Islet precursor cell (in vitro differentiated cells): Measurements from ENCODE around the gene SEC16A.

Source experiments
- DNase-seq: peaks from one replicate; pipeline ENCODE4 v3.0.0-alpha.2; 2018

The SEC16A gene

GRCh38 chr9:136399176-136400037 is 83.4 kb downstream of the SEC16A start:
- DNase-seq, result no peak

- DNase-seq, result no peak
Observed at GRCh38 chr9:136398286-136398685, 84.6 kb downstream of the SEC16A start.

DNA sequence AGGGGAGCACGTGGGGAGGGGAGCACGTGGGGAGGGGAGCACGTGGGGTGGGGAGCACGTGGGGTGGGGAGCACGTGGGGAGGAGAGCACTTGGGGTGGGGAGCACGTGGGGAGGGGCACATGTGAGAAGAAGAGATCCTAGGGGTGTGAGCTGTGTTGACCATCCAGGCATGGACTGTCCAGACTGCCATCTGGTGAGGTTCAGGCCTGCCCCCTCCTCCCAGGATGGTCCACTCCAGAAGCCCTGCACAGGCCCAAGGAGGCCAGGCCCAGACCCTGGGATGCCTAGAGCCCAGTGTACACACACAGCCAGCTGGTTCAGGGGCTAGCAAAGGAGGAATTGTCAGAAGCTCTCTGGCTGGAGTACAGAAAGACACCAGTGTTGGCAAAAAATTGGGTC is 85.2 kb downstream of the SEC16A start:
- DNase-seq, result no peak

GRCh38 chr9:136396219-136396515 is 86.7 kb downstream of the SEC16A start:
- no peak for DNase-seq

- no peak for DNase-seq
Observed at GRCh38 chr9:136395345-136396218, 87.3 kb downstream of the SEC16A start.

DNA sequence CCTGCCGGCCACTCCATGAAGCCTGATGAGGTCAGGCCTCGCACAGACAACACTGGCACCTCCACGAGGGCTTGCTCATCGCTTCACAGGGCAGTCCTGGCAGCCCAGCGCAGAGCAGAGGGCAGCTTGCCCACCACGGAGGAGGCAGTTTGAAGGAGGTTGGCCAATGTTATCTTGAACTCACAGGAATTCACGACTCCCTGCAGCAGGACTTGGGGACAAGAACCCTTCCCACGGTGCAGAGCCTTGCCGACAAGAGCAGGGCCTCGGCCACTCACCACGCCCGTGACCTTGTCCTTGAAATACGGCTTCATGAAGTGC is 87.9 kb downstream of the SEC16A start:
- DNase-seq, result no peak

DNA sequence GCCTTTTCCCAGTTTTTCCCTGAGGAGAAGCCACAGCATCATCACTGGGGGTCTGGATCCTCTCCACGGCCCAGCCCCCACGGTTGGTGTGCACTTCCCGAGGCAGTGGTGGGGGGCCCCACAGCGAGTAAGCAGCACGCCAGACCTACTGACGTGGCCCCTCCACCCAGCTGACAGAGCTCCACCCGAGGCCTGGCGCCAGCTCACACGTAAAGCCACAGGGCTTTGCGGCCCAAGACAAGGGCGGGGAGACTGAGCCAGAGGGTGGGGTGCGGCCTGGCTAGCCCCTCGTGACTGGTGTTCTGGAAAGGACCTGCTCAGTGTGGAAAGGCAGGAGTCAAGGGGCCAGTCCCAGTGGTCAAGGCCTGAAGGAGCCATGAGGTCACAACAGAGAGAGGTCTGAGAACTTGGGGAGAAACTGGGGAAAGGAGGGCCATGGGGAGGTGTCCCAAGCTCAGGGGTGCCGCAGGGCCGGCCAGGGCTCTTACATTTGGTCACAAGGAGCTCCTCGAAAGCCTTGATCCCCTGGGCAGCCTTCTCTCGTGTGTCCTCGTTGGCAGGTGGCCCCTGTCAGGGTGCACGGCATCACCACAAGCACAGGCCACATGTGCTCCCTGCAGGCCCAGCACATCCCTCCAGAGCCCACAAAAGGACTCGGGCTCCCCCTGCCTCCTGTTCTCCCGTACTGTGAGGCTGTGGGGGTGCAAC is 88.4 kb downstream of the SEC16A start:
- no peak for DNase-seq

DNA sequence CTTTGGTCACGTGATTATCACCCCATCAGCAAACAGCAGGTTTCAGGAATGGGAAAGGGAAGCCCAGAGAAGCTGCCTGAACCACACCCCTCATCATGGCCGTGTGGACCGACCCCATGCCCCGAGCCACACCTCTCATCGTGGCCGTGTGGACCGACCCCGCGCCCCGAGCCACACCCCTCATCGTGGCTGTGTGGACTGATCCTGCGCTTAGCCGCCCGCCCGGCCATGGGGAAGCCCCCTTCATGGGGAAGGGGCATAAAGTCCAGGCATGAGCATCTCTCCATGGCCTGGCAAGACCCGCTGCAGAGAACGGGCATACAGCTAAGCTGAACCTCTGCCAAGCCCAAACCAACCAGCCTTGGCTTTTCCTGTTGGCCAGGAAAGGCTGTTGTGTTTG is 89.3 kb downstream of the SEC16A start:
- no peak for DNase-seq

DNA sequence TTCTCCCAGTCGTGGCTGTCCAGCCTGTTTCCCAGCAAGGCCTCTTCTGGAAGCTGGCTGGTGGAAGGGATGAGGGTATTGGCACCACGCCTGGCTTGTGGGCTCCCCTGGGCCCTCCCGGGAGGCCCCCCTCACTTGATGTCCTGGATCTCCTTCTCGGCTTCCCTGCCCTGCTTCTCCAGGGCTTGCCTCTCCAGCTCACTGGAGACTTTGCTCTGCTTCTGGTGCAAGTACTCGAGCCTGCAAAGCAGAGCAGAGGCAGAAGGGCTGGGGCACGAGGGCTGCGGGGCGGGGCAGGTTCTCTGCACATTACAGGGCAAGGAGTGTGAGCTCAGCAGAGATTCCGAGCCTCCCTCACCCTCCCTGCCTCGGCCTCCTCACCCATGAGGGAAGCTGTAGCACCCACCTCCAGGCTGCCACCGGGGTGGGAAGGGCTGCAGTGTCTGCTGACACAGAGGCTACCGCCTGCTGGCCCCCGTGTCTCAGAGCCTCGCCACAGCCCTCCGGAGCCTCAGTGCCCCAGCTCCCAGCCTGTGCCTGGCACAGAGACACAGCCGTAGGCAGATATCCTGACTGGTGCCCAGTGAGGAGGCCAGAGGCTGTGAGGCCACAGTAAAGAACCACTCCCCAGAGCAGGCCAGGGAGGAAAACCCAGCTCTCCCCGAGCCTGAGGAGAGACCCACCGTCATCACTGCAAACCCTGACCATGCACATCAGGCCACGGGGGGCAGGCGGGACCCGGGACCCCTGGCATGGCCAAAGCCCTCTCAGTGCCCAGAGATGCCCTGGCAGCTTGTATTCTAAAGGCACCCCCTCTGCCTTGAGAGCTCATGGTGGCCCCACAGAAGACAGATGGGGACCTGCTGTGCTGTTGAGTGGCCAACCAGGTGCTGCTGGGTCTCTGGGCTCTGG is 90.0 kb downstream of the SEC16A start:
- no peak for DNase-seq

- DNase-seq, result no peak
Observed at GRCh38 chr9:136391737-136392537, 90.9 kb downstream of the SEC16A start.
